ENCODE results near the gene PTPRG. TPM values are rescaled to one million over a fixed set of nuclear protein-coding genes. Genes with fewer than 3 reads are reported as not detected.

PTPRG gene
- total and polyA plus RNA-seq, 7 donors, result 0.69 to 76.3 (median 62.7) TPM

DNA sequence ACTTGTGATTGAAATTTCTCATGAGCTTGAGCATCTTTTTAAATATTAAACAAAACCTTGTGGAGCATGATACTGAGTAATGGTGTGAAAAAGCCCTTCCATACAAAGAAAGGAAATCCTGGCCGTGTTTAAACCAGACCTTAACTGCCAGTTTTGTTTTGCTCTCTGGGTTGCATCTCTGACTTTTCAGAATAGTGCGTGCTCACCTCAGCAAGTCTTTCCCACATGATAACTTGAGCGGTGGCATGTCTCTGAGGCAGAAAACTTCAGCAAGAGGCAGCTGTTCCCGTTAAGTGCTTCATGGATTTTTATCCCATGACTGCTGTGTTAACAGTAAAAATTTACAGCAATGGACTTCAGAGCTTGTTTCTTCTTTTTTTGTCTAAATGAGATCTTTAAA, 418.7 kb downstream of the PTPRG start:
- H3K4me1 ChIP-seq, result peaks cover 0 to 19% (median 14%) of the 10 kb centered on the region in 4 donors
- no peaks in the 10 kb centered on the region for H3K27me3 ChIP-seq
- H3K4me3 ChIP-seq, result no peak overlapping the region
- no peaks in the 10 kb centered on the region for H3K9me3 ChIP-seq
- intact Hi-C loops (cut with DNase I), result no loop called here
- DNase-seq, result no peak
- 68 to 79% methylated on average over 4 of the region's 4 CpGs for WGBS, 2 donors
- TF ChIP-seq POLR2AphosphoS5 (IDR thresholded peaks at IDR 0.05), result peak in 2 of 4 donors; percentile 15 to 41
- TF ChIP-seq POLR2A (IDR thresholded peaks at IDR 0.05), result no peak
- TF ChIP-seq EP300 (IDR thresholded peaks at IDR 0.05), result no peak
- TF ChIP-seq, protein P1, sequence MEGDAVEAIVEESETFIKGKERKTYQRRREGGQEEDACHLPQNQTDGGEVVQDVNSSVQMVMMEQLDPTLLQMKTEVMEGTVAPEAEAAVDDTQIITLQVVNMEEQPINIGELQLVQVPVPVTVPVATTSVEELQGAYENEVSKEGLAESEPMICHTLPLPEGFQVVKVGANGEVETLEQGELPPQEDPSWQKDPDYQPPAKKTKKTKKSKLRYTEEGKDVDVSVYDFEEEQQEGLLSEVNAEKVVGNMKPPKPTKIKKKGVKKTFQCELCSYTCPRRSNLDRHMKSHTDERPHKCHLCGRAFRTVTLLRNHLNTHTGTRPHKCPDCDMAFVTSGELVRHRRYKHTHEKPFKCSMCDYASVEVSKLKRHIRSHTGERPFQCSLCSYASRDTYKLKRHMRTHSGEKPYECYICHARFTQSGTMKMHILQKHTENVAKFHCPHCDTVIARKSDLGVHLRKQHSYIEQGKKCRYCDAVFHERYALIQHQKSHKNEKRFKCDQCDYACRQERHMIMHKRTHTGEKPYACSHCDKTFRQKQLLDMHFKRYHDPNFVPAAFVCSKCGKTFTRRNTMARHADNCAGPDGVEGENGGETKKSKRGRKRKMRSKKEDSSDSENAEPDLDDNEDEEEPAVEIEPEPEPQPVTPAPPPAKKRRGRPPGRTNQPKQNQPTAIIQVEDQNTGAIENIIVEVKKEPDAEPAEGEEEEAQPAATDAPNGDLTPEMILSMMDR (IDR thresholded peaks at IDR 0.05), result no peak
- no peaks in the 10 kb centered on the region for H3K36me3 ChIP-seq
- H3K27ac ChIP-seq, result peak overlapping the region in 3 of 4 donors; percentile 25 to 62 (median 27)

DNA sequence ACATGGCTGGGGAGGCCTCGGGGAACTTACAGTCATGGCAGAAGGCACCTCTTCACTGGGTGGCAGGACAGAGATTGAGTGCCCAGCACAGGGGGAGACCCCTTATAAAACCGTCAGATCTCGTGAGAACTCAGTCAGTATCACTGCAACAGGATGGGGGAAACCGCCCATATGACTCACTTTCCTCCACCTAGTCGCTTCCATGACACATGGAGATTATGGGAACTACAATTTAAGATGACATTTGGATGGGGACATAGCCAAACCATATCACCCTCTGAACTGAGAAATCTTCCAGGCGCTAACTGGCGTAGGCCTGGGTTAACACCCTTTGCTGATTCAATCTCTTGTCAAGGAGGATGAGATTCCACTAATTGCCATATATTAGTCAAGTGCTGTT, 419.7 kb downstream of the PTPRG start:
- Histone ChIP-seq H3K4me3 (no peak overlapping the region), H3K4me1 (peaks cover 0 to 19% (median 14%) of the 10 kb centered on the region in 4 donors), H3K36me3 (no peaks in the 10 kb centered on the region), H3K9me3 (no peaks in the 10 kb centered on the region), H3K27ac (peak overlapping the region in 2 of 4 donors; percentile 25 to 62), H3K27me3 (no peaks in the 10 kb centered on the region)
- 90 to 92% methylated on average over 7 of the region's 7 CpGs for WGBS, 2 donors
- TF ChIP-seq, protein P1 (IDR thresholded peaks at IDR 0.05), result no peak
- TF ChIP-seq POLR2A (IDR thresholded peaks at IDR 0.05) (no peak), EP300 (IDR thresholded peaks at IDR 0.05) (no peak), POLR2AphosphoS5 (IDR thresholded peaks at IDR 0.05) (no peak)
- intact Hi-C loops (cut with DNase I), result no loop called here
- no peak for DNase-seq

DNA sequence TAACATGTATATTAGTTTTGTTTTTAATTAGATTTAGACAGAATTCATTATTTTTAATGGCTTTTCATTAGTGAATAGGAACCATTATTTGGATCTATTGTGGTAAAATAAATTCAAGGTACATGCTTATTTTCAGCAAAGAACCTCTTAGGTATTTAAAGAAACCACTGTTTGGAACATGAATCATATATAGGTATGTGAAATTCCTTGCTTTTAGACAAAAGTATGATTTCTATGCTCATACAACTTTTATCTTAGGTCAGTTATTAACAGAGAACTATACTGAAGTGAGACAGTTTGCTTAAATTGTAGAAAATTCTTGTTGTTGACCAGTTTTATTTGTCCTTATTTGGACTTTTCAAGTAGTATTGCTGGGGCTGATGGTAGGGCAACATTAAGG, 422.1 kb downstream of the PTPRG start:
- Histone ChIP-seq H3K9me3 (no peaks in the 10 kb centered on the region), H3K27ac (no peak overlapping the region), H3K27me3 (no peaks in the 10 kb centered on the region), H3K4me3 (no peak overlapping the region), H3K4me1 (peaks cover 0 to 19% (median 14%) of the 10 kb centered on the region in 4 donors), H3K36me3 (no peaks in the 10 kb centered on the region)
- TF ChIP-seq EP300 (IDR thresholded peaks at IDR 0.05), result no peak
- TF ChIP-seq, protein P1 (IDR thresholded peaks at IDR 0.05), result no peak
- TF ChIP-seq POLR2A (IDR thresholded peaks at IDR 0.05), result no peak
- no peak for TF ChIP-seq POLR2AphosphoS5 (IDR thresholded peaks at IDR 0.05)
- DNase-seq, result no peak
- intact Hi-C loops (cut with DNase I), result no loop called here

DNA sequence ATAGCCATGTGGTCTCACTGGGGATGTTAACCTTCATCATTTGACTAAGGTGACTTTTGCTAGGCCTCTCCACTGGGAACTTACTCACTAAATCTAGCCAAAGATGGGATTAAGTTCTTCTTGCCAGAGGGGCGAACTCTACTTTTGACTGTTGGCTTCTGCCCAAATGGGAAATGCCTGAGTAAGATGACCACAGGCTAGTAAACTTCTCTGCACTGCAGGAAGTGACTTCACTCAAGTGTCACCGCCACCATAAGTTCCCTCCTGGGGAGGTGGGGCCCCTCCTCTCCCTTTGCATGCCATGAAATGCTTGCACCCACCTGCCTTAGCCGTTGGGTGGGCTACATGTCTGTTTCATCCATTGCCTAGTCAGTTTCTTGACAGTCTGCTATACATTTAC, 423.6 kb downstream of the PTPRG start:
- no peak for DNase-seq
- peaks cover 0 to 8% (median 5%) of the 10 kb centered on the region in 4 donors for H3K4me1 ChIP-seq
- TF ChIP-seq, protein P1 (IDR thresholded peaks at IDR 0.05), result no peak
- no peak for TF ChIP-seq POLR2AphosphoS5 (IDR thresholded peaks at IDR 0.05)
- no peaks in the 10 kb centered on the region for H3K36me3 ChIP-seq
- WGBS, 2 donors, result 64 to 65% methylated on average over 3 of the region's 3 CpGs
- H3K9me3 ChIP-seq, result no peaks in the 10 kb centered on the region
- no peaks in the 10 kb centered on the region for H3K27me3 ChIP-seq
- H3K27ac ChIP-seq, result no peak overlapping the region
- no peak overlapping the region for H3K4me3 ChIP-seq
- intact Hi-C loops (cut with DNase I), result no loop called here

DNA sequence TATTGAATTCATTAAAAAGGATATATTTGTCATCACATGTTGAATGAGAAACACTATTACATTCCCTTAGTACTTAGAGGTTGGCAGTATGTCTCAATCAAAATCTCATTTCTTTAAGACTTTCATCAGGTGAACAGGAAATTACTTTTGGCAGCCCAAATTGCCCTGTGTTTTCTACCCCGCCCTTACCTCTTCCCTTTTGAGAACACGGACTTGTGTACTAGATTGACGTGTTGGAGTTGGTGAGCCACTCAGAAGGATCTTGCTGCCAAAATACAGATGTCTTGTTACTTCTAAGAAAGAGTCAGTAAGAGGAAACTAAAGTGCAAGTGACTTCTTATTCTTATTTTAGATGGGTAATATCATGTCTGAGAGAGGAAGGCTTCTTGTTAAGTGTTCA, 425.1 kb downstream of the PTPRG start:
- no peaks in the 10 kb centered on the region for H3K27me3 ChIP-seq
- 47 to 89% methylated on average over 3 of the region's 3 CpGs for WGBS, 2 donors
- TF ChIP-seq POLR2AphosphoS5 (IDR thresholded peaks at IDR 0.05) (no peak), EP300 (IDR thresholded peaks at IDR 0.05) (no peak), POLR2A (IDR thresholded peaks at IDR 0.05) (no peak)
- TF ChIP-seq, protein P1 (IDR thresholded peaks at IDR 0.05), result no peak

More for the DNA sequence above, 425.1 kb downstream of the PTPRG start:
- Histone ChIP-seq H3K4me3 (no peak overlapping the region), H3K27ac (no peak overlapping the region), H3K4me1 (no peaks in the 10 kb centered on the region), H3K9me3 (no peaks in the 10 kb centered on the region), H3K36me3 (no peaks in the 10 kb centered on the region)
- intact Hi-C loops (cut with DNase I), result no loop called here
- DNase-seq, result no peak
